HG03045 (cell line): Measurements from ENCODE around the gene MT1B.

Experiments used
- ATAC-seq: cut with Tn5 transposase; IDR thresholded peaks from one replicate; pipeline ENCODE4 v1.9.1; 2021; ENCODE audit warnings: mild to moderate bottlenecking, moderate library complexity; ENCODE audit not compliant: unreplicated experiment

MT1B gene

GRCh38 chr16:56636616-56637413 lies 14.9 kb upstream of the MT1B start:
- no peak for ATAC-seq

GRCh38 chr16:56637814-56638750 lies 13.6 kb upstream of the MT1B start, which contains the start of gene MT1A:
TSS of gene MT1A (plus strand) at chr16:56638666. CDS start at chr16:56638739, 73 bp downstream.
- no peak for ATAC-seq

- ATAC-seq: no peak
These were observed 12.6 kb upstream of the MT1B start for GRCh38 chr16:56639045-56639444.

- ATAC-seq: no peak
These were observed 11.6 kb upstream of the MT1B start for GRCh38 chr16:56640076-56640475.

- ATAC-seq: no peak
These were observed 10.5 kb upstream of the MT1B start for GRCh38 chr16:56641166-56641565.

GRCh38 chr16:56643080-56643778 lies 8.5 kb upstream of the MT1B start:
- peak; percentile 61 for ATAC-seq

- ATAC-seq: no peak
These were observed 7.9 kb upstream of the MT1B start for GRCh38 chr16:56643833-56644232.

- no peak for ATAC-seq
These were observed 6.4 kb upstream of the MT1B start for GRCh38 chr16:56645311-56645710.

GRCh38 chr16:56645838-56646237 lies 5.8 kb upstream of the MT1B start:
- no peak for ATAC-seq

- ATAC-seq: no peak
These were observed 3.9 kb upstream of the MT1B start for GRCh38 chr16:56647641-56648431.

- ATAC-seq: no peak
These were observed 2.4 kb upstream of the MT1B start for GRCh38 chr16:56649271-56649670.

GRCh38 chr16:56649820-56650219 lies 1.9 kb upstream of the MT1B start:
- ATAC-seq: no peak

- no peak for ATAC-seq
These were observed 914 bp downstream of the MT1B start for GRCh38 chr16:56652600-56652999.

GRCh38 chr16:56653218-56653617 lies 1.5 kb downstream of the MT1B start:
- no peak for ATAC-seq

- ATAC-seq: no peak
These were observed 6.1 kb downstream of the MT1B start, which contains the start of gene MT1F for GRCh38 chr16:56657555-56658326. TSS of gene MT1F (plus strand) at chr16:56657959. CDS start at chr16:56658059, 100 bp downstream.

GRCh38 chr16:56658327-56658875 lies 6.7 kb downstream of the MT1B start:
- ATAC-seq: no peak

- no peak for ATAC-seq
These were observed 11.0 kb downstream of the MT1B start for GRCh38 chr16:56662357-56663354.

GRCh38 chr16:56664506-56664905 lies 12.8 kb downstream of the MT1B start:
- no peak for ATAC-seq
